ENCODE measurements around the gene KEL. TPM values are rescaled to one million over a fixed set of nuclear protein-coding genes. Genes with fewer than 3 reads are reported as not detected.

KEL gene
- total and polyA plus RNA-seq, 2 experiments from 2014 or later = 9.3 to 12.6 TPM

DNA sequence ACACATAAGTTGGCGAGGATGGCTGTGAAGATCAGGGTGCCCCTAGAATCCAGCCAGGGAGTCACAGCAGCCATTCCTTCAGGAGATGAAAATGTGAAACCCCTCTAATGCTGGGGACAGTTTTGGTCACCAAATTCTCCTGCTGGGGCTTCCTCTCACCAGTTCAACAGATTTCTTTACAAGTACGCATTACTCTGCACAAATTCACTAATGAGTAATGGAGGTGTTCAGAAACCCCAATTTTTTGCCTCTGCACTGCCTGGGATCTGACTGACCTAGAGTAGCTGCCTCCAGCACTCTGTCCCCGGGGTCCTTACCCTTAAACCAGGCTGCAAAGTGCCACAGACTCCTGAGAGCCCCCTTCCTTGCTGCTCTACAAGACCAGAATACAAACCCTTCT, 44.7 kb downstream of the KEL start:
- no peak for TF ChIP-seq CTCF (IDR thresholded peaks at IDR 0.05; ENCODE audit: low read depth, low read length)
- no peak overlapping the region for H3K27ac ChIP-seq
- H3K4me1 ChIP-seq (ENCODE audit: low read depth) = no peaks in the 10 kb centered on the region
- DNase-seq (ENCODE audit: low read depth in 1 of 2, low spot score in 1 of 2) = no peak
- H3K36me3 ChIP-seq = no peaks in the 10 kb centered on the region
- H3K27me3 ChIP-seq = no peaks in the 10 kb centered on the region
- no peaks in the 10 kb centered on the region for H3K9me3 ChIP-seq (ENCODE audit: low read depth)
- H3K4me3 ChIP-seq = no peak overlapping the region

DNA sequence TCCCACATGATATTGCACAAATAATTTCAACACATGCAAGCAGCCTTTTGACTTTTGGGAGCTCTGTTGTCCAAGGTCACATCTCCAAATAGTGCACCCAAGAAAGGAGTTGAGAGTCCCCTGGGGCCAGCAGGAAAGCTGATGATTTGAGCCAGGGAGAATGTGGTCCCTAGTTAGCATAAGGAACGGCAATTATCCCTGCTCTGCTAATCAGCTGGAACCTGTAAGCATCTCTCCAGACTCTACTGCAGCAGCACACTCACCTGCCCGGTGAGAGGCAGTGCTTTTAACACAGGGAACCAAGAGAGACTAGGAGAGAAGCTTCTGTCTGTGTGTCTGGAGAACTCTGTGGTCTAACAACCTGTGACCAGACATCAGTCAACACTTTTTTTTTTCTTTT, 45.7 kb downstream of the KEL start:
- Histone ChIP-seq H3K9me3 (ENCODE audit: low read depth) (no peaks in the 10 kb centered on the region), H3K27ac (no peak overlapping the region), H3K27me3 (no peaks in the 10 kb centered on the region), H3K36me3 (no peaks in the 10 kb centered on the region), H3K4me1 (ENCODE audit: low read depth) (no peaks in the 10 kb centered on the region), H3K4me3 (no peak overlapping the region)
- TF ChIP-seq CTCF (IDR thresholded peaks at IDR 0.05; ENCODE audit: low read depth, low read length) = no peak
- no peak for DNase-seq (ENCODE audit: low read depth in 1 of 2, low spot score in 1 of 2)

- no peak for TF ChIP-seq CTCF (IDR thresholded peaks at IDR 0.05; ENCODE audit: low read depth, low read length)
- Histone ChIP-seq H3K27me3 (no peaks in the 10 kb centered on the region), H3K27ac (no peak overlapping the region), H3K4me3 (no peak overlapping the region), H3K36me3 (no peaks in the 10 kb centered on the region), H3K4me1 (ENCODE audit: low read depth) (no peaks in the 10 kb centered on the region), H3K9me3 (ENCODE audit: low read depth) (no peaks in the 10 kb centered on the region)
- no peak for DNase-seq (ENCODE audit: low read depth in 1 of 2, low spot score in 1 of 2)
Measured at GRCh38 chr7:142915315-142915714, 46.8 kb downstream of the KEL start.

- Histone ChIP-seq H3K27me3 (no peaks in the 10 kb centered on the region), H3K9me3 (ENCODE audit: low read depth) (no peaks in the 10 kb centered on the region), H3K27ac (no peak overlapping the region), H3K36me3 (no peaks in the 10 kb centered on the region), H3K4me1 (ENCODE audit: low read depth) (no peaks in the 10 kb centered on the region), H3K4me3 (no peak overlapping the region)
- DNase-seq (ENCODE audit: low read depth in 1 of 2, low spot score in 1 of 2) = no peak
- TF ChIP-seq CTCF (IDR thresholded peaks at IDR 0.05; ENCODE audit: low read depth, low read length) = no peak
Measured at GRCh38 chr7:142914121-142914520, 48.0 kb downstream of the KEL start.

- H3K27me3 ChIP-seq = no peaks in the 10 kb centered on the region
- H3K9me3 ChIP-seq (ENCODE audit: low read depth) = no peaks in the 10 kb centered on the region
- no peak overlapping the region for H3K4me3 ChIP-seq
- H3K36me3 ChIP-seq = no peaks in the 10 kb centered on the region
- DNase-seq (ENCODE audit: low read depth in 1 of 2, low spot score in 1 of 2) = no peak
- no peak overlapping the region for H3K27ac ChIP-seq
- H3K4me1 ChIP-seq (ENCODE audit: low read depth) = no peaks in the 10 kb centered on the region
- TF ChIP-seq CTCF (IDR thresholded peaks at IDR 0.05; ENCODE audit: low read depth, low read length) = no peak
Measured at GRCh38 chr7:142913566-142913965, 48.6 kb downstream of the KEL start.

- Histone ChIP-seq H3K36me3 (no peaks in the 10 kb centered on the region), H3K4me1 (ENCODE audit: low read depth) (no peaks in the 10 kb centered on the region), H3K9me3 (ENCODE audit: low read depth) (no peaks in the 10 kb centered on the region), H3K27me3 (no peaks in the 10 kb centered on the region), H3K27ac (no peak overlapping the region), H3K4me3 (no peak overlapping the region)
- no peak for DNase-seq (ENCODE audit: low read depth in 1 of 2, low spot score in 1 of 2)
- TF ChIP-seq CTCF (IDR thresholded peaks at IDR 0.05; ENCODE audit: low read depth, low read length) = no peak
Measured at GRCh38 chr7:142913051-142913450, 49.1 kb downstream of the KEL start.

Data from cardiac muscle cell (in vitro differentiated cells and primary cell).